Activated T-cell treated with anti-CD3 and anti-CD28 coated beads for 24 hours (primary cell): Measurements from ENCODE around the gene GTF2IRD2.
"Not testable (repeated sequence)": the region's sequence is repeated elsewhere in the genome, so short reads cannot be mapped to it uniquely, and the experiment has no call there.

Experiments
- DNase-seq: peaks from one replicate; pipeline ENCODE4 v3.0.0-alpha.2; 2020; ENCODE audit warnings: low read depth

The GTF2IRD2 gene

GRCh38 chr7:74850833-74851721, at the start of gene GTF2IRD2:
Gene GTF2IRD2, minus strand, starts transcription at chr7:74851605. Its CDS starts 15,227 bp downstream, at chr7:74836378.
- not testable (repeated sequence) for DNase-seq

- peak; percentile 71 for DNase-seq
Observed at GRCh38 chr7:74890158-74891123, 39.0 kb upstream of the GTF2IRD2 start.

GRCh38 chr7:74889518-74890129, 38.2 kb upstream of the GTF2IRD2 start:
- DNase-seq = not testable (repeated sequence)

GRCh38 chr7:74885295-74885694, 33.9 kb upstream of the GTF2IRD2 start:
- not testable (repeated sequence) for DNase-seq

- DNase-seq = not testable (repeated sequence)
Observed at GRCh38 chr7:74882110-74882509, 30.7 kb upstream of the GTF2IRD2 start.

- DNase-seq = not testable (repeated sequence)
Observed at GRCh38 chr7:74874748-74875512, 23.5 kb upstream of the GTF2IRD2 start.

- DNase-seq = not testable (repeated sequence)
Observed at GRCh38 chr7:74874104-74874747, 22.8 kb upstream of the GTF2IRD2 start.

GRCh38 chr7:74872542-74872941, 21.1 kb upstream of the GTF2IRD2 start:
- not testable (repeated sequence) for DNase-seq

GRCh38 chr7:74865777-74866176, 14.4 kb upstream of the GTF2IRD2 start:
- not testable (repeated sequence) for DNase-seq

GRCh38 chr7:74849853-74850252, 1.6 kb downstream of the GTF2IRD2 start:
- not testable (repeated sequence) for DNase-seq

- not testable (repeated sequence) for DNase-seq
Observed at GRCh38 chr7:74830411-74830810, 21.0 kb downstream of the GTF2IRD2 start.

- DNase-seq = not testable (repeated sequence)
Observed at GRCh38 chr7:74829959-74830358, 21.4 kb downstream of the GTF2IRD2 start.

GRCh38 chr7:74821259-74821658, 30.1 kb downstream of the GTF2IRD2 start:
- DNase-seq = not testable (repeated sequence)

- DNase-seq = not testable (repeated sequence)
Observed at GRCh38 chr7:74820146-74820805, 31.1 kb downstream of the GTF2IRD2 start.

GRCh38 chr7:74815882-74816281, 35.5 kb downstream of the GTF2IRD2 start:
- DNase-seq = not testable (repeated sequence)

- not testable (repeated sequence) for DNase-seq
Observed at GRCh38 chr7:74798644-74799043, 52.8 kb downstream of the GTF2IRD2 start.

- DNase-seq = not testable (repeated sequence)
Observed at GRCh38 chr7:74797848-74798622, 53.4 kb downstream of the GTF2IRD2 start.

- not testable (repeated sequence) for DNase-seq
Observed at GRCh38 chr7:74789200-74789736, 62.1 kb downstream of the GTF2IRD2 start.
